Measurements from ENCODE around the gene INSRR. TPM values are rescaled to one million over a fixed set of nuclear protein-coding genes. Genes with fewer than 3 reads are reported as not detected.

INSRR gene
- total RNA-seq, 2 donors from 2014 or later: under 0.01 TPM; not detected in 1

GRCh38 chr1:156814571-156815260 lies 44.2 kb downstream of the INSRR start:
- Histone ChIP-seq H3K4me3 (no peak overlapping the region), H3K36me3 (replicated peaks in 1 of 2; ENCODE audit: insufficient read depth in 1 of 2, low read depth in 2 of 2) (no peaks in the 10 kb centered on the region), H3K9me3 (no peaks in the 10 kb centered on the region), H3K27ac (no peak overlapping the region), H3K4me1 (peaks cover 13% of the 10 kb centered on the region), H3K27me3 (no peaks in the 10 kb centered on the region)
- intact Hi-C loops (cut with DNase I): no loop called here
- TF ChIP-seq POLR2A (IDR thresholded peaks at IDR 0.05) (no peak), CTCF (IDR thresholded peaks at IDR 0.05) (no peak)
- no peak for DNase-seq
- WGBS, 2 donors: 83 to 85% methylated on average over 3 to 7 of the region's 7 CpGs
- ATAC-seq: no peak

- Histone ChIP-seq H3K9me3 (no peaks in the 10 kb centered on the region), H3K36me3 (replicated peaks in 1 of 2; ENCODE audit: insufficient read depth in 1 of 2, low read depth in 2 of 2) (no peaks in the 10 kb centered on the region), H3K4me1 (peaks cover 13% of the 10 kb centered on the region), H3K27ac (no peak overlapping the region), H3K27me3 (no peaks in the 10 kb centered on the region), H3K4me3 (no peak overlapping the region)
- WGBS, 2 donors: 11 to 41% methylated on average over 19 to 60 of the region's 60 CpGs
- ATAC-seq (peak; percentile 76), DNase-seq (peak; percentile 63 to 73 (median 72))
- TF ChIP-seq POLR2A (IDR thresholded peaks at IDR 0.05) (no peak), CTCF (IDR thresholded peaks at IDR 0.05) (peak; percentile 43 to 74 (median 65))
- intact Hi-C loops (cut with DNase I): no loop called here
These were observed 45.0 kb downstream of the INSRR start for GRCh38 chr1:156813750-156814570.

DNA sequence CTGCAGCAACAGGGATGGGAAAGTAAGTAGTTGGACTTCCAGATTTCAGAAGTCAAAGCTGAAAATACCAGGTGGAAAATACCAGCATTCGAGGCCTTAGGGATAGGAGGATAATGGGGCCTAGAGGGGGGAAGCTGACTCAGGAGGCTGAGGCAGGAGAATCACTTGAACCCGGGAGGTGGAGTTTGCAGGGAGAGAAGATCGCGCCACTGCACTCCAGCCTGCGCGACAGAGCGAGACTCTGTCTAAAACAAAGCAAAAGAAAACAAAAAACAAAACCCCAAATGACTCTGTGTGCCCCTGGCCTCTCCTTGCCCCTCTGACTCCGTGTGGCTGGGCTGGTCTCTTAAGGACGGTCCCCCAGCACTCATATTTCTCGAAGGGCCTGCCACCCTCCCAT lies 45.6 kb downstream of the INSRR start:
- H3K9me3 ChIP-seq: no peaks in the 10 kb centered on the region
- 46 to 55% methylated on average over 10 of the region's 10 CpGs for WGBS, 2 donors
- no peaks in the 10 kb centered on the region for H3K27me3 ChIP-seq
- intact Hi-C loops (cut with DNase I): no loop called here
- peaks cover 13% of the 10 kb centered on the region for H3K4me1 ChIP-seq
- no peak overlapping the region for H3K4me3 ChIP-seq
- no peak for DNase-seq
- H3K36me3 ChIP-seq (replicated peaks in 1 of 2; ENCODE audit: insufficient read depth in 1 of 2, low read depth in 2 of 2): no peaks in the 10 kb centered on the region
- no peak overlapping the region for H3K27ac ChIP-seq
- TF ChIP-seq CTCF (IDR thresholded peaks at IDR 0.05) (no peak), POLR2A (IDR thresholded peaks at IDR 0.05) (no peak)
- no peak for ATAC-seq

DNA sequence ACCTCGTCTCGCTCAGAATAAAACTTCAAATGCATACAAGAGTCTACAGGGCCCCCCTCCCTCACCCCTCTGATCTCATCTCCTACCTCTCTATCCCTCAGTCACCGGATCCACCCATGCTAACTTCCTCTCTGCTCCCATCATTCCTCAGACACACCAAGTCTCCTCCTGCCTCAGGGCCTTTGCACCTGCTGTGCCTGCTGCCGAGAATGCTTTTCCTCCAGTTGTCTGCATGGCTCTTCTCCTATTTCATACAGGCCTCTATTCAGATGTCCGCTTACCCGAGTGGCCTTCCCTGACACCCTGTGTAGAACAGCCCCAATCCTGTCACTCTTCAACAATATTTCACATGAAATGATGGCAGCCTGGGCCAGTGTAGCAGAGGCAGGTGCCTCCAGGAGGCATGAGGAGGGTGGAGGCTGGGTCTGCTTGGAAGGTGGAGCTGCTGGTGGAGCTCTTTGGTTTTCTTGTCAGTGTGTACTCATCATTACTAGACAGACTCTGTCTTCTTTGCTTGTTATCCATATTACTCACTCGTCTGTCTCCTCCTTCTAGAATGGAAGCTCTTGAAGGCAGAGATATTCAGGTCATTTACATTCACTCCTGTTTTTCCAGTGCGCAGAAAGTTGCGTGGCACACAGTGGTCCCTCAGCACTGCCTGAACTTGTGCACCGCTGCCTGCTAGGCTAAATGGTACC lies 46.5 kb downstream of the INSRR start:
- no peak overlapping the region for H3K27ac ChIP-seq
- TF ChIP-seq CTCF (IDR thresholded peaks at IDR 0.05) (no peak), POLR2A (IDR thresholded peaks at IDR 0.05) (no peak)
- intact Hi-C loops (cut with DNase I): no loop called here
- H3K27me3 ChIP-seq: no peaks in the 10 kb centered on the region
- DNase-seq (no peak), ATAC-seq (no peak)
- H3K4me1 ChIP-seq: peaks cover 13% of the 10 kb centered on the region
- H3K36me3 ChIP-seq (replicated peaks in 1 of 2; ENCODE audit: insufficient read depth in 1 of 2, low read depth in 2 of 2): no peaks in the 10 kb centered on the region
- 94 to 96% methylated on average over 10 of the region's 10 CpGs for WGBS, 2 donors
- H3K9me3 ChIP-seq: no peaks in the 10 kb centered on the region
- H3K4me3 ChIP-seq: no peak overlapping the region

Measured in body of pancreas (tissue), 4 donors.